Measurements from ENCODE around the gene KNDC1. TPM values are rescaled to one million over a fixed set of nuclear protein-coding genes. Genes with fewer than 3 reads are reported as not detected.
A peak's percentile ranks its signal among the peaks of the same experiment; 100 is the strongest.

KNDC1 gene
- total RNA-seq, 1 experiment from 2014 or later = 15.7 TPM

DNA sequence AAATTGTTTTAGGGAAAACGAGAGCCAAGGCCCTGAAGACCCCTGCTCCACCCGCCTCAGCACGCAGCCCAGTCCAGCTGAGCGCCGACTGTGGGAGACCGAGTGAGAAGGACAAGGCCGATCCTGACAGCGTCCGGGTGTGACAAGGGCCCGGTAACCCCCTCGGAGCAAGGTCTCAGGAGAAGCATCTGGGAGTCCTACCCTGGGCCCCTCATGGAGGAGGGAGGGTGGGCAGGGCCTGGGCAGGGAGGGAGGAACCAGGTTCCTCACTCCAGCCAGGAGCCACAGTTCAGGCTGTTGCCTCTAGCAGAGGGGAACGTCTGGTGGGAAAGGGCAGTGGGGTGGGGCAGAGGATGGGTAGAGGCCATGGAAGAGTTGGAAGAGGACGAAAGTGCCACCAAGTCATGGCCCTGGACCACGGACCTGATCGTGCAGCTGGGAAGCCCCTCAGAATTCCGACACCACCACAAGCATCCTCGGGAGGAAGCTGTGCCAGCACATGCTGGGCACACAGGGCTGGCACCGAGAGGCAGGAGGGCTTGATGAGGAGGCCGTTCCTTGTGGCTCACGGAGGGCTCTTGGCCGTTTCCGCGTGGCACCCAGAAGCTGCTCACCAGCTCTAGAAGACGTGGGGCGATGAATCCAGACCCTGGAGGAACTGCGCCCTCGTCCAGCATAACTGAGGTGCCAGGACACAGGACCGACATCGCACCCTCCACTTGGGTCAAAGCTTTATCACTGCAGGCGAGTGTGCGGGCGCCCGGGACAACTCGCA lies 2.2 kb upstream of the KNDC1 start:
- H3K27ac Mint-ChIP-seq = peak overlapping the region in 1 of 3 experiments; percentile 53; a peak in 2 of 7 replicates
- peaks cover 5 to 7% (median 5%) of the 10 kb centered on the region in 3 experiments; a peak in 6 of 7 replicates for H3K36me3 Mint-ChIP-seq (ENCODE audit: insufficient read depth in 1 of 3, low read depth in 3 of 3)

More for the DNA sequence above, 2.2 kb upstream of the KNDC1 start:
- Histone ChIP-seq H3K27me3 (ENCODE audit: insufficient read depth, low read length) (no peaks in the 10 kb centered on the region), H3K4me1 (ENCODE audit: insufficient read depth, low read length) (no peaks in the 10 kb centered on the region; the same call in 1 of the 2 replicates), H2BK120ac (ENCODE audit: low read depth, low read length, poor library complexity, severe bottlenecking) (no peak overlapping the region), H3K23me2 (ENCODE audit: insufficient read length, low read depth, low read length, poor library complexity, severe bottlenecking) (peaks cover 10% of the 10 kb centered on the region), H3K27ac (ENCODE audit: insufficient read length, low read depth, low read length) (no peak overlapping the region), H3K4me2 (ENCODE audit: insufficient read depth, insufficient read length, low read length) (no peak overlapping the region), H2AFZ (ENCODE audit: low read length) (no peak overlapping the region), H3K4ac (ENCODE audit: low read depth, low read length) (no peak overlapping the region), H2BK15ac (ENCODE audit: low read depth, low read length) (no peak overlapping the region), H2BK5ac (ENCODE audit: insufficient read length, low read length) (no peak overlapping the region), H2BK12ac (ENCODE audit: insufficient read length, low read depth, low read length) (no peak overlapping the region), H3K9ac (ENCODE audit: extremely low read depth, insufficient read length, low read length) (no peak overlapping the region), H3K14ac (ENCODE audit: insufficient read depth, low read length) (no peak overlapping the region), H4K5ac (ENCODE audit: insufficient read length, low read depth, low read length) (no peak overlapping the region), H2AK5ac (ENCODE audit: insufficient read length, low read length) (no peak overlapping the region), H3K9me3 (ENCODE audit: control insufficient read depth, low read depth, low read length) (no peaks in the 10 kb centered on the region), H2BK20ac (ENCODE audit: low read depth, low read length, poor library complexity, severe bottlenecking) (no peak overlapping the region), H3K18ac (ENCODE audit: insufficient read length, low read depth, low read length) (no peak overlapping the region), H4K8ac (replicated peaks; ENCODE audit: insufficient read length, low read depth, low read length) (no peak overlapping the region), H3K56ac (ENCODE audit: insufficient read length, low read depth, low read length) (no peak overlapping the region), H3K23ac (ENCODE audit: insufficient read length, low read depth, low read length) (no peak overlapping the region), H4K20me1 (ENCODE audit: control insufficient read depth, insufficient read depth, insufficient read length) (no peaks in the 10 kb centered on the region), H3K79me1 (ENCODE audit: insufficient read depth, low read depth, low read length, poor library complexity, severe bottlenecking) (no peaks in the 10 kb centered on the region), H4K91ac (ENCODE audit: insufficient read length, low read depth, low read length) (no peak overlapping the region), H3K79me2 (ENCODE audit: insufficient read depth, low read length) (no peaks in the 10 kb centered on the region), H3T11ph (ENCODE audit: low read length) (no peak overlapping the region)
- peak; percentile 30 for DNase-seq
- Mint-ChIP-seq H3K27me3 (ENCODE audit: low read depth) (peaks cover 5% of the 10 kb centered on the region), H3K4me3 (peak overlapping the region in 1 of 2 experiments; percentile 58; a peak in 2 of 5 replicates), H3K4me1 (peaks cover 17 to 25% of the 10 kb centered on the region in 2 experiments), H3K9me3 (peaks cover 3 to 4% of the 10 kb centered on the region in 2 experiments; a peak in 1 of 5 replicates)
- WGBS (ENCODE audit: extremely low coverage, insufficient read length, low lambda C conversion rate) = no CpG with 5 or more reads among the region's 34 CpGs
- TF ChIP-seq, protein P1, sequence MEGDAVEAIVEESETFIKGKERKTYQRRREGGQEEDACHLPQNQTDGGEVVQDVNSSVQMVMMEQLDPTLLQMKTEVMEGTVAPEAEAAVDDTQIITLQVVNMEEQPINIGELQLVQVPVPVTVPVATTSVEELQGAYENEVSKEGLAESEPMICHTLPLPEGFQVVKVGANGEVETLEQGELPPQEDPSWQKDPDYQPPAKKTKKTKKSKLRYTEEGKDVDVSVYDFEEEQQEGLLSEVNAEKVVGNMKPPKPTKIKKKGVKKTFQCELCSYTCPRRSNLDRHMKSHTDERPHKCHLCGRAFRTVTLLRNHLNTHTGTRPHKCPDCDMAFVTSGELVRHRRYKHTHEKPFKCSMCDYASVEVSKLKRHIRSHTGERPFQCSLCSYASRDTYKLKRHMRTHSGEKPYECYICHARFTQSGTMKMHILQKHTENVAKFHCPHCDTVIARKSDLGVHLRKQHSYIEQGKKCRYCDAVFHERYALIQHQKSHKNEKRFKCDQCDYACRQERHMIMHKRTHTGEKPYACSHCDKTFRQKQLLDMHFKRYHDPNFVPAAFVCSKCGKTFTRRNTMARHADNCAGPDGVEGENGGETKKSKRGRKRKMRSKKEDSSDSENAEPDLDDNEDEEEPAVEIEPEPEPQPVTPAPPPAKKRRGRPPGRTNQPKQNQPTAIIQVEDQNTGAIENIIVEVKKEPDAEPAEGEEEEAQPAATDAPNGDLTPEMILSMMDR (conservative IDR thresholded peaks at IDR 0.05) = no peak

All from H9 (cell line).